Naive thymus-derived CD8-positive, alpha-beta T cell (primary cell): ENCODE data around the gene SUSD4. TPM values are rescaled to one million over a fixed set of nuclear protein-coding genes. Genes with fewer than 3 reads are reported as not detected.

ENCODE experiments used
- polyA plus RNA-seq, 3 donors: library from polyadenylated mRNA; unstranded; fragments of 300-500 nt; fragmentation: Illumina TruSeq; gene quantifications; one replicate each; pipeline ENCODE4 v1.2.3, GENCODE V29; 2021
- total RNA-seq, 8 experiments: library from RNA in 2 of 8; stranded (reverse) in 2 of 8; gene quantifications; one replicate each; pipeline ENCODE4 v1.2.3 and lab custom pipeline; 2021 to 2026

SUSD4 gene
- total and polyA plus RNA-seq, 5 experiments from 2014 or later: 0.52 to 7.8 (median 2.6) TPM

Other genes starting within 250 kb of the SUSD4 start
- 1 to 10 TPM; 1.2 to 1.9 TPM for gene TLR5, start 220.9 kb downstream of the SUSD4 start, total RNA-seq
- 1 to 10 TPM; 1.1 to 3.6 (median 1.2) TPM for gene TLR5, start 220.9 kb downstream of the SUSD4 start, polyA plus RNA-seq
- not detected for gene CCDC185, start 29.2 kb upstream of the SUSD4 start, total RNA-seq
- gene CCDC185, start 29.2 kb upstream of the SUSD4 start, polyA plus RNA-seq: not detected